Endothelial cell of umbilical vein (primary cell): ENCODE data around the gene DNAJA4. TPM values are rescaled to one million over a fixed set of nuclear protein-coding genes. Genes with fewer than 3 reads are reported as not detected.

Experiments used
- BruUV-seq: library from RNA; stranded (reverse); fragments of 400-500 nt; replicated peaks from 2 replicates; lab custom pipeline; 2021; lab: Mats Ljungman, UMichigan
- CTCF ChIA-PET: fragments of 300-600, 350-600 bp; sonication (Branson Sonifier 250); formaldehyde crosslinking; loops from one replicate; lab custom pipeline; 2021; ENCODE audit warnings: antibody characterized with exemption, inconsistent platforms; lab: Charles Lee
- POLR2A ChIA-PET: fragments of 300-600, 350-600 bp; sonication (Branson Sonifier 250); formaldehyde crosslinking; loops from one replicate; lab custom pipeline; 2021; ENCODE audit warnings: antibody characterized with exemption, inconsistent platforms; lab: Charles Lee
- DNase-seq: peaks from one replicate; pipeline ENCODE4 v3.0.0-alpha.2; 2011; ENCODE audit warnings: low read depth, low spot score
- FAIRE-seq: peaks from 2 replicates; lab custom pipeline; 2011; peaks lifted over from hg19 to GRCh38; lab: Jason Lieb, UNC
- H2AFZ ChIP-seq: 2 replicates; pipeline ENCODE4 v1.6.0; 2012; ENCODE audit warnings: low read depth, low read length, control low read depth, inconsistent platforms
- H3K27ac ChIP-seq: 2 replicates; pipeline ENCODE4 v1.5.1; 2011; ENCODE audit warnings: low read depth, mild to moderate bottlenecking, control low read depth, low read length, moderate library complexity; ENCODE audit not compliant: insufficient read depth
- H3K27me3 ChIP-seq, 2 experiments: 2 replicates each; pipeline versions ENCODE4 v1.6.0 to v1.6.1; 2011; ENCODE audit warnings: low read length in 2 of 2, mixed read lengths in 1 of 2; ENCODE audit not compliant: control insufficient read depth in 2 of 2, insufficient read depth in 2 of 2
- H3K36me3 ChIP-seq, 2 experiments: 2 replicates in 1 of 2; 3 replicates in 1 of 2; pipeline ENCODE4 v1.5.1; 2011; ENCODE audit warnings: low read length in 2 of 2, mild to moderate bottlenecking in 1 of 2, moderate library complexity in 1 of 2; ENCODE audit not compliant: control insufficient read depth in 2 of 2, insufficient read depth in 2 of 2; ENCODE audit errors: extremely low read depth in 1 of 2
- H3K4me1 ChIP-seq: 3 replicates; pipeline ENCODE4 v1.5.1; 2011; ENCODE audit warnings: mild to moderate bottlenecking, low read length; ENCODE audit not compliant: control insufficient read depth, insufficient read depth; ENCODE audit errors: extremely low read depth
- H3K4me2 ChIP-seq: 2 replicates; pipeline ENCODE4 v1.6.1; 2011; ENCODE audit warnings: low read length, control low read depth, mixed read lengths; ENCODE audit not compliant: insufficient read depth
- H3K4me3 ChIP-seq, 3 experiments: fragments of 200-600 bp in 1 of 3; sonication (generic), shearing (Covaris generic) in 1 of 3; replicated peaks in 1 of 3; 2 replicates each; pipeline ENCODE4 v1.5.1; 2011 to 2016; ENCODE audit warnings: control low read depth in 3 of 3, low read length in 3 of 3, mild to moderate bottlenecking in 2 of 3, inconsistent platforms in 1 of 3, low read depth in 1 of 3, moderate library complexity in 1 of 3; ENCODE audit not compliant: insufficient read depth in 1 of 3
- H3K79me2 ChIP-seq: 2 replicates; pipeline ENCODE4 v1.6.0; 2012; ENCODE audit warnings: low read length, inconsistent platforms; ENCODE audit not compliant: control insufficient read depth, insufficient read depth
- H3K9ac ChIP-seq: replicated peaks from 2 replicates; pipeline ENCODE3; 2011; ENCODE audit warnings: low read length, control low read depth; ENCODE audit not compliant: insufficient read depth; ENCODE audit errors: extremely low read depth
- H3K9me1 ChIP-seq: replicated peaks from 3 replicates; pipeline ENCODE4 v1.6.0; 2011; ENCODE audit warnings: mild to moderate bottlenecking, low read length; ENCODE audit not compliant: control insufficient read depth, insufficient read depth; ENCODE audit errors: extremely low read depth
- H3K9me3 ChIP-seq: replicated peaks from 2 replicates; pipeline ENCODE4 v1.5.1; 2012; ENCODE audit warnings: low read length, inconsistent platforms; ENCODE audit not compliant: control insufficient read depth, insufficient read depth
- H4K20me1 ChIP-seq: replicated peaks from 2 replicates; pipeline ENCODE3; 2011; ENCODE audit warnings: mild to moderate bottlenecking, low read length; ENCODE audit not compliant: control insufficient read depth, insufficient read depth; ENCODE audit errors: extremely low read depth
- EZH2 ChIP-seq: IDR thresholded peaks from 2 replicates; pipeline ENCODE4 v1.6.1; 2012; ENCODE audit warnings: borderline replicate concordance, low read depth, mild to moderate bottlenecking, moderate library complexity, low read length, inconsistent platforms; ENCODE audit not compliant: severe bottlenecking
- FOS ChIP-seq: IDR thresholded peaks from 2 replicates; pipeline ENCODE4 v1.6.1; 2011; ENCODE audit warnings: mild to moderate bottlenecking, low read length, moderate library complexity, borderline replicate concordance; ENCODE audit not compliant: insufficient read depth
- GATA2 ChIP-seq: IDR thresholded peaks from 2 replicates; pipeline ENCODE4 v1.7.0; 2011; ENCODE audit warnings: low read depth, mild to moderate bottlenecking, moderate library complexity, mixed read lengths, low read length; ENCODE audit not compliant: insufficient read length, insufficient read depth
- JUN ChIP-seq: IDR thresholded peaks from 2 replicates; pipeline ENCODE4 v1.6.1; 2011; ENCODE audit warnings: borderline replicate concordance, low read depth; ENCODE audit not compliant: insufficient read length, insufficient read depth
- MAX ChIP-seq: IDR thresholded peaks from 2 replicates; pipeline ENCODE4 v1.6.1; 2011; ENCODE audit not compliant: insufficient read depth, insufficient read length
- MYC ChIP-seq: IDR thresholded peaks from one replicate; pipeline ENCODE4 v1.6.1; 2011; ENCODE audit warnings: mild to moderate bottlenecking, low read depth, low read length
- POLR2A ChIP-seq: IDR thresholded peaks from 2 replicates; pipeline ENCODE4 v1.6.1; 2012; ENCODE audit warnings: low read depth, mild to moderate bottlenecking, control low read depth, low read length
- POLR2AphosphoS5 ChIP-seq: IDR thresholded peaks from 2 replicates; pipeline ENCODE4 v1.6.1; 2012; ENCODE audit warnings: low read depth, mild to moderate bottlenecking, control low read depth, low read length, moderate library complexity; ENCODE audit not compliant: insufficient read depth
- dilution Hi-C: fragments of 300-500 bp; cut with MboI; formaldehyde crosslinking; loops from one replicate; pipeline ENCODE4 v1.15.0; 2019; ENCODE audit warnings: low sequenced_read_pairs; ENCODE audit not compliant: extremely low pct_ligation_motif_present
- intact Hi-C: fragments of 100-400 bp; cut with micrococcal nuclease; formaldehyde crosslinking; loops from one replicate; pipeline ENCODE4 v1.10.0; 2022
- polyA plus RNA-seq, 4 experiments: library from polyadenylated mRNA; depleted of rRNA in 3 of 4; stranded (reverse) in 3 of 4; unstranded in 1 of 4; fragments of >200 nt; gene quantifications; 2 replicates each; pipeline versions ENCODE4 v1.2.1 to v1.2.3, GENCODE V29; 2011 to 2012; ENCODE audit warnings: missing spikeins in 1 of 4
- total RNA-seq: library from RNA; stranded (reverse); gene quantifications from 2 replicates; pipeline ENCODE4 v1.2.3, GENCODE V29; 2021
- TF ChIP-seq, protein P1 (sequence below), 2 donors: IDR thresholded peaks; 1 replicate in 1 of 2; 2 replicates in 1 of 2; pipeline ENCODE4 v1.5.1; 2011; ENCODE audit warnings: low read length in 2 of 2, mild to moderate bottlenecking in 2 of 2, moderate library complexity in 2 of 2, control low read depth in 1 of 2, inconsistent platforms in 1 of 2, low read depth in 1 of 2; ENCODE audit not compliant: insufficient read depth in 1 of 2; ENCODE audit errors: extremely low read depth in 1 of 2

Gene DNAJA4
- total and polyA plus RNA-seq, 2 donors (not counting 3 experiments of a cell fraction or from before 2014, with no cell fraction given) = 17.3 to 21.3 TPM

GRCh38 chr15:78260489-78260888 is 3.9 kb upstream of the DNAJA4 start:
- dilution Hi-C loops = no loop called here
- no peaks in the 10 kb centered on the region for H3K9me3 ChIP-seq
- intact Hi-C loops = no loop called here
- no peak overlapping the region for H3K27ac ChIP-seq
- no peak overlapping the region for H3K4me3 ChIP-seq
- H2AFZ ChIP-seq = no peak overlapping the region
- no peaks in the 10 kb centered on the region for H3K9me1 ChIP-seq
- POLR2A ChIA-PET = no interaction called here
- no peak for TF ChIP-seq MAX
- TF ChIP-seq, protein P1, sequence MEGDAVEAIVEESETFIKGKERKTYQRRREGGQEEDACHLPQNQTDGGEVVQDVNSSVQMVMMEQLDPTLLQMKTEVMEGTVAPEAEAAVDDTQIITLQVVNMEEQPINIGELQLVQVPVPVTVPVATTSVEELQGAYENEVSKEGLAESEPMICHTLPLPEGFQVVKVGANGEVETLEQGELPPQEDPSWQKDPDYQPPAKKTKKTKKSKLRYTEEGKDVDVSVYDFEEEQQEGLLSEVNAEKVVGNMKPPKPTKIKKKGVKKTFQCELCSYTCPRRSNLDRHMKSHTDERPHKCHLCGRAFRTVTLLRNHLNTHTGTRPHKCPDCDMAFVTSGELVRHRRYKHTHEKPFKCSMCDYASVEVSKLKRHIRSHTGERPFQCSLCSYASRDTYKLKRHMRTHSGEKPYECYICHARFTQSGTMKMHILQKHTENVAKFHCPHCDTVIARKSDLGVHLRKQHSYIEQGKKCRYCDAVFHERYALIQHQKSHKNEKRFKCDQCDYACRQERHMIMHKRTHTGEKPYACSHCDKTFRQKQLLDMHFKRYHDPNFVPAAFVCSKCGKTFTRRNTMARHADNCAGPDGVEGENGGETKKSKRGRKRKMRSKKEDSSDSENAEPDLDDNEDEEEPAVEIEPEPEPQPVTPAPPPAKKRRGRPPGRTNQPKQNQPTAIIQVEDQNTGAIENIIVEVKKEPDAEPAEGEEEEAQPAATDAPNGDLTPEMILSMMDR (IDR thresholded peaks at IDR 0.05; ENCODE audit: extremely low read depth in 1 of 2, insufficient read depth in 1 of 2, low read depth in 1 of 2, low read length in 2 of 2) = no peak
- no peak for TF ChIP-seq EZH2
- TF ChIP-seq POLR2AphosphoS5 = no peak
- TF ChIP-seq MYC = no peak
- TF ChIP-seq POLR2A = no peak
- no peak for TF ChIP-seq FOS
- no peak for TF ChIP-seq JUN
- TF ChIP-seq GATA2 = no peak
- H3K4me1 ChIP-seq = peaks cover 5% of the 10 kb centered on the region
- BruUV-seq = no TSS peak
- no peaks in the 10 kb centered on the region for H3K36me3 ChIP-seq
- CTCF ChIA-PET = interaction anchor here (0.6 to 0.8 kb wide), 2 partner anchors 20 to 33 kb away, joined by 3 to 5 read pairs; no protein-coding TSS in a partner anchor
- DNase-seq (no peak), FAIRE-seq (no peak)
- H3K4me2 ChIP-seq = no peak overlapping the region
- H4K20me1 ChIP-seq = no peaks in the 10 kb centered on the region
- H3K27me3 ChIP-seq = peaks cover 0 to 3% of the 10 kb centered on the region in 2 experiments
- peaks cover 7% of the 10 kb centered on the region for H3K79me2 ChIP-seq
- H3K9ac ChIP-seq = no peak overlapping the region
